Stimulated activated CD4-positive, alpha-beta T cell treated with anti-CD3 and anti-CD28 coated beads, Interleukin-12 subunit alpha, Interleukin-12 subunit beta, amount 100 ng/mL, for 4 hours (primary cell): ENCODE measurements around the gene CRAT.

Experiments
- DNase-seq: peaks from one replicate; pipeline ENCODE4 v3.0.0-alpha.2; 2020

Gene CRAT

GRCh38 chr9:129108805-129109536 lies 1.6 kb downstream of the CRAT start:
- DNase-seq: no peak

GRCh38 chr9:129108083-129108804 lies 2.3 kb downstream of the CRAT start:
- no peak for DNase-seq

DNA sequence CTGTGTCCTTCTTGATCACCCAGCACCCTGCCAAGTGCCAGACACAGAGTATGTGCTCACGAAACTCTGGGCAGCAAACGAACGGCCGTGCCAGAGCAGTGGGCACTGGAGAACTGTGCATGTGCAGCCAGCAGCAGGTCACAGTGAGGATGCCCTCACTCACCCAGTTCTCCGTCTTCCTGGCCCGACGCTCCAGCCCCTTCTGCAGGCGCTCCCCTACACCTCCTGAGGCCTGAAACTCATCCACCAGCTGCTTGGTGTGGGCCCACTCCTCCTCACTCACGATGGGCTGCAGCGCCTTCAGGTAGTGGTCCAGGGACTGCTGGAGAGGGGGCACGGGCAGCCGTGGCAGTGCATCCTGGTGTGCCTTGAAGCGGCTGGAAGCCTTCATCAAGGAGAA lies 2.9 kb downstream of the CRAT start:
- DNase-seq: no peak

DNA sequence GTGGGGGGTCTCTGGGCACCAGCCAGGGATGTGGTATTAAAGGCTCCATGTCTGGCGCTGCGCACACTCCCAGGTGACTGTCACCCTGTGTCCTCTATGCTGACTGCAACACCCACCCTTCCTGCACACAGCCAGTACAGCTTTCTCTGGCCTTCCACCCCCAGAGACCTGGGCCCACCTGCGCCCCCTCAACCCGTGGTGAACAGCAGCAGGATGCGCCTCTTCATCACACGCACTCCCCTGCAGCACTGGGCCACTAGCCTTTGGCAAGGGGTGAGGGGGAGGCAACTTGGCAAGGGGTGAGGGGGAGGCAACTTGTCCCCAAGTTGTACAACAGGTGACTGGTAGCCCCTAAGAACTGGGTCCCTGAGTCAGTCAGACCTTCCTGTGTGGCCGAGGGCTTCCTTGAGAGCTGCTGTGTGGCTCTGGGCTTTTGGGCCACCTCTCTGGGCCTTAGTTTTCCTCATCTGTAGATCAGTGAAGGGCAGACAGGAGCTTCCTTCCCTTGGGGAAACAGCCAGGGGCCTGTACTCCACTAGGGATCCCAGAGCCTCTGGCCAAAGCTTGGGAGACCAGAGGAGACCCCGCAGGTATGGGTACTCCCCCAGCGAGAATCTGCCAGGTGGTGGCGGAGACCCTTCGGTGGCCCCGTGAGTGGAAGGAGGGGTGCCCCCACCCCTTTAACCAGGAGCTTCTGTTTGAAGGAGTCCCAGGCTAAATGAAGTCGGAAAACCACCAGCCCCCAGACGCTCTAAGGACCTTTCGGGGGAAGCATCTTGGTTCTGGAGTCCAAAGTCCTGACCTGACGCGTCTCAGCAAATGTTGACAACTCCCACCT lies 4.5 kb downstream of the CRAT start:
- no peak for DNase-seq

- no peak for DNase-seq
These were observed 6.5 kb downstream of the CRAT start for GRCh38 chr9:129104051-129104450.

DNA sequence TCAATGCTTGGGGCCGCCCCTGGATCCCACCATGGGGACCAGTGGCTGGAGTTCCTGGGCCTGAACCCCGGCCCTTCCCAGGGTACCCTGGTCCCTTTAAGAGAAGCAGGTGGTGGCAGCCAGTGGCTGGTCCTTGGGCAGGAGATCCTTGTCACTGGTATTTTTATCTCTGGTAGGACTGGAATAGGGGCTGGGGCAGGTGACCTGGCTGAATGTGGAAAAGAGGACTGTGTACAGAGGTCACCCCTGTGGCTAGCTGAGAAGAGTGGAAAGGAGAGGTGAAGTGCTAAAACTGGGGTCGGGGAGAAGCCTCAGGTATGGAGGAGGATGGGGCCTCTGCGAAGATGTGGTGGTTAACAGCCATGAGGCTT lies 7.0 kb downstream of the CRAT start:
- DNase-seq: no peak

DNA sequence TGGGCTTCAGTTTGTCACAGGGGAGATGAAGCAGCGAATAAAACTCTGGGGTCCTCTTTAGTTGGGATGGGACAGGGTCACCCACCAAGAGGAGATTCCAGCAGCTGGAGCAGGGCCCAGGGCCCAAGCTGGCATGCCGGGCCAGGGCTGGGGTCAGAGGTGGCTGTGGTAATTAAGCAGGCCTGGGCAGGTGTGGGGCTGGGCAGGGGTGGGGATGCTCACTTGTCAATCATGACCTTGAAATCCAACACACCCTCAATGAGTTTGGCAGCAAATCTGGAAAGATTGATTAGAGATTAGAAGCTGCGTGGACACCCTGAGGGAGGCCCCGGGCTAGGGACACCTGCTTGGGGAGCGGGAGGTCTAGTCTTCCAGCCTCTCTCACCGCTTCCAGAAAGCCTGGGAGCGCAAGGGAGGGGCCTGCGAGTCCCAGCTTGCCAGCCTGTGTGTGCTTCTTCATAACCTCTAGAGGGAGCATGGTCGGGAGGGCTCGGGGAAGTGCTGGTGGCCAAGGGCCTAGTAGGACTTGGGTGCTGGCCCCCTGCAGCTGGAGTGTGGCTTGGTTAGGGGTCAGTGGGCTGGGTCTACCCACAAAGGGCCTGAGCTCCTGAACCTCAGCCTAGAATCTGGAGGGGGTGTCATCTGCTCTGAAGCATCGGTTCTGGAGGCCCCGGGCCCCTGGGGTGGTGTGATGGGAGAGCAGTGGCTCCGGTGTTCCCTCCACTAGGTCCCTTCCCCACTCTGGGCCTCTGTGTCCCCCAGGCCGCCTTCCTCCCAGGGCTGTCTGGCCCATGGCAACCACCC lies 7.6 kb downstream of the CRAT start:
- DNase-seq: peak; percentile 15

GRCh38 chr9:129102095-129102525 lies 8.5 kb downstream of the CRAT start:
- DNase-seq: no peak

DNA sequence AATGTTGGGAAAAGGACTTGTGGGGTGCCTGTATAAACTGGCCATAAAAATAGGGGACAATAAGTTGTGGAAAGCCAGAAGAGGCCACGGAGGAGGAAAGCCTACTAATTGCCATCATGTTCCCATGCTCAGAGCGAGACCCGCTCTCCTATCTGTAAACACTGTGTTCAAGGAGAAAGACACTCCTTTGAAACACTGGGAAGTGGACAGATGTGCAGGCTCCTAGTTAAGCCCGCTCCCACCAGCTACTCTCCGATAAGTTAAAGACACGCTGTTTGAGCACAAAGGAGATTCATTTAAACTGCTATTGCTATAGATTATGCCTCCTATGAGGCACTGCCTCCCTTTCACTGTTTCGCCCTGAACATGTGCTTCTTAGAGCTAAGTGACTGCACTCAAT lies 9.3 kb downstream of the CRAT start:
- no peak for DNase-seq

GRCh38 chr9:129100383-129101169 lies 10.0 kb downstream of the CRAT start:
- DNase-seq: no peak

- DNase-seq: no peak
These were observed 12.3 kb downstream of the CRAT start for GRCh38 chr9:129098328-129098727.

DNA sequence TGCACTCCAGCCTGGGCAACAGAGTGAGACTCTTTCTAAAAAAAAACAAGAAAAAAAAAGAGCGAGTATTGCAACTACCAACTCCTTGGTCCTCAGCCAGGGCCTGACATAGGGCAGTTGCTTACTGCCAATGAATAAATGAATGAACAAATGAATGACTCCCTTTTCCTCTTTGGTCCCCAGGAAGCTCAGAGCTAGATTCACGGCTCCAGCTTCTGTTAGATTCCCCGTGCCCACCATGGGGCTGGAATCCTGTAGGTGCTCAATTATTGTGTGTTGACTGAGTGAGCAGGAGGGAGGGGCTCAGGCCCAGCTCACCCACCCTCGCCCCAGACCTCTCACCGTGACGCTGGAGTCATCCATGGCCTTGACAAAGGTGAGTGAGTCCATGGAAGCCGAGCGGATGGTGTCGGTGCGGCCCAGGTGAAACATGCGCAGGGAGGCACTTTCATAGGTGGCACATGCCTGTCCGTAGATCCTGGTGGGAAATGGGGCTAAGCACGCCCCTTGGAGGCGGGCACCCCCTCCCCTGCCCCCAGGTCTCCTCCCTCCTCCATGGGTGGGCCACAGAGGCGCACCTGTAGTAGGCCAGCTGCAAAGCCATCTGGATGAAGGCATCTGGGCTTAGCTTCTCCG lies 12.8 kb downstream of the CRAT start:
- no peak for DNase-seq

DNA sequence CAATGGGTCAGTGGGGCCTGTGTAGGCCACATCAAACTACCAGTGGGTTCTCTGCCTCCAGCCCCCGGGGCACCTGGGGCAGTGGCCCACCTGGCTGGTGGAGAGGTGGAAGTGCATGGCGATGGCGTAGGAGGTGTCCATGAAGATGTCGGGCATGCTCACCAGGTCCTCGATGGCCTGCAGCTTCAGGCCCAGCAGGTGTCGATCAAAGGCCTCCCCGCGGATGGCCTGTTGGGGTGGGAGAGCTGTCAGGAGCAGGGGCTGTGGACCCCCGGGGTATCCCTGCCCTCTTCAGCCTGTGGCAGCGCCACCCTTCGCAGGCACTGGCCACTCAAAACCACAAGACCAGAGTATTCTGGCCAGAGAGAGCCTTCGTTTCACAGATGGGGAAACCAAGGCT lies 14.7 kb downstream of the CRAT start:
- no peak for DNase-seq

DNA sequence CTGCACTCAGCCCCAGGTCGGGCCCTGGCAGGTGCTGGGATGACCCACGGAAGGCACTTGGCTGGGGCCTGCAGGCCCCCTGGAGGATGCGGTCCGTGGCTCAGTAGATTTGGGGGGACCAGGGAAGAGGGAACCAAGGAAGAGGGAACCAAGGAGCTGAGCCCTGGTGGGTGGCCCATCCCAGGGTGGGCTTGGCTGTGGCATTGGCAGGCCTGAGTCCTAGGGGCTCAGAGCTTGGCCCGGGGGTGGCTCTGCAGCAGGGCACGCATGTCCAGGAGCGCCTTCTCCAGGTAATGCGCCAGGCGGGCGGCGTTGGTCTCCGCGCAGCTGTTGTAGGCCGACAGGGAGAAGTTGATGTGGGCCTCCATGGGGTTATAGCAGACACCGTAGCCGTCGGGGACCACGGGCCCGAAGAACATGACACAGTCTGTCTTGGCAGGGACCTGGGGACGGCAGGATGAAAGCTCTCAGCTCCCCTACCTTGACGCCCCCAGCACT lies 15.4 kb downstream of the CRAT start:
- DNase-seq: no peak

GRCh38 chr9:129094387-129095169 lies 16.0 kb downstream of the CRAT start:
- DNase-seq: no peak

DNA sequence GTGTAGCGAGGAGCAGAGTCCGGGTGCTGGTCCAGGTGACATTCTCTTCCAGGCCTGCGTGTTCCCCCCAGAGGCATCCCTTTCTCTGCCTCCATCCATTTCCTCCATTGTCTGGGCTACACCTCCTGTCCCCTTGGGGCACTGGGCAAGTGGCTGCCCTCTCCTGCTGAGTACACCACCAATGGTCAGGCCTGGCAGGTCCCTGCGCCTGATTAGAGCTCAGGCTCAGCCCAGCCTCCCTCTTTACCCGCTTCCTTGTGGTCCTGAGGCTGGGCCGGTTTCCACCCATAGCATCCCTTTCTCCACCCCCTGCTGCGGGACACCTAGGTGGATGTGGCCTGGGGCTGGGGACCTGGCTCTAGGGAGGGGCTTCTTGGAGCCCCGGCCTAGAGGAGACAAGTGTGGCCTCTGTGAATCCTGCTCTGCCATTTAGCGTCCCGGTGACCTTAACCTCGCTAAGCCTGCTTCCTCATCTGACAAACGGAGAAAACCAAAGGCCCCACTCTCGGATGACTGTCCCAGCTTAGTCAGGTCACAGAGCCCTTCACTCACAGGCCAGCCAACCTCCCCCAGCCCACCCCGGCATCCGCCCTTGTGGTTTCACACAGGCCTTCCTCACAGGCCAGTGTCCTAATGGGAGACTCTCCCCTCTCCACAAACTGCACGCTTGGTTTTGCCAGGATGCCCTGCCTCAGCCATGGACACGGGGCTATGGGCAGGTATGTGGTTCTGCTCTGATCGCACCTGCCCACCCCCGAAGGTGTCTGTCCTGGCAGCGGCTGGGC lies 16.8 kb downstream of the CRAT start:
- no peak for DNase-seq

GRCh38 chr9:129089246-129089645 lies 21.3 kb downstream of the CRAT start:
- DNase-seq: no peak

DNA sequence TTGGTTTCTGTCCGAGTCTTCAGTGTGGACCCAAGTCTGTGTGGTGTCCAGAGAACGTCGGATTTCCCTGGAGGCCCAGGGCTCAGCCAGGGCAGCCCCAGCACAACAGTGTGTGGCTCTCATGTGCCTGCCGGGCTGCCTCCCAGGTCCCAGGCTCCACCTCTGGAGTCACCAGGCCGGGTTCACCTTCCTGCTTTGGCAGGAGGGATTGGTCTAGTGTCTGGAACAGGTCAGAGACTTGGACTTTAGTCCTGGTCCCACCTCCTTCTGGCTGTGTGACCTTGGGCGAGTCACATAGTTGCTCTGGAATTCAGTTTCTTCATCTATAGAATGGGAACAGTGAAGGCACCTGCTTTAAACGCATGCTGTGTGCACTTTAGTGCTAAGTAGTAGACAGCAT lies 26.5 kb downstream of the CRAT start:
- no peak for DNase-seq

GRCh38 chr9:129081388-129081904 lies 29.1 kb downstream of the CRAT start:
- no peak for DNase-seq
